Stomach smooth muscle (tissue), 2 donors: ENCODE data around the gene TBC1D5.
"Not testable (repeated sequence)": the region's sequence is repeated elsewhere in the genome, so short reads cannot be mapped to it uniquely, and the experiment has no call there.

ENCODE experiments used
- H3K27ac ChIP-seq: one replicate; pipeline ENCODE4 v1.7.0; 2013; ENCODE audit warnings: mild to moderate bottlenecking, low read length, inconsistent platforms
- H3K27me3 ChIP-seq, 2 donors: one replicate each; pipeline ENCODE4 v1.7.0; 2013; ENCODE audit warnings: low read length in 2 of 2; ENCODE audit not compliant: insufficient read depth in 2 of 2, control insufficient read depth in 1 of 2
- H3K36me3 ChIP-seq, 2 donors: one replicate each; pipeline ENCODE4 v1.7.0; 2013; ENCODE audit warnings: low read length in 2 of 2; ENCODE audit not compliant: control insufficient read depth in 2 of 2, insufficient read depth in 2 of 2
- H3K4me1 ChIP-seq: one replicate; pipeline ENCODE4 v1.7.0; 2013; ENCODE audit warnings: low read length; ENCODE audit not compliant: control insufficient read depth, insufficient read depth
- H3K4me3 ChIP-seq, 2 donors: one replicate each; pipeline ENCODE4 v1.7.0; 2013; ENCODE audit warnings: low read length in 2 of 2
- H3K9ac ChIP-seq, 2 donors: one replicate each; pipeline ENCODE4 v1.7.0; 2013; ENCODE audit warnings: low read length in 2 of 2, mild to moderate bottlenecking in 1 of 2
- H3K9me3 ChIP-seq, 2 donors: one replicate each; pipeline ENCODE4 v1.7.0; 2013; ENCODE audit warnings: low read length in 2 of 2; ENCODE audit not compliant: control insufficient read depth in 2 of 2
- donor health status: healthy.
- donor health status: Pancreatic carcinoma.

Gene TBC1D5

GRCh38 chr3:17629400-17629799 is 113.0 kb downstream of the TBC1D5 start:
- no peaks in the 10 kb centered on the region for H3K9me3 ChIP-seq
- H3K36me3 ChIP-seq = no peaks in the 10 kb centered on the region
- H3K27me3 ChIP-seq = no peaks in the 10 kb centered on the region
- no peaks in the 10 kb centered on the region for H3K4me1 ChIP-seq
- no peak overlapping the region for H3K4me3 ChIP-seq
- no peak overlapping the region for H3K9ac ChIP-seq
- no peak overlapping the region for H3K27ac ChIP-seq

- Histone ChIP-seq H3K9ac (no peak overlapping the region), H3K36me3 (peaks cover 0 to 2% of the 10 kb centered on the region in 2 donors), H3K27me3 (no peaks in the 10 kb centered on the region), H3K4me3 (no peak overlapping the region), H3K9me3 (no peaks in the 10 kb centered on the region), H3K27ac (no peak overlapping the region), H3K4me1 (no peaks in the 10 kb centered on the region)
Measured at GRCh38 chr3:17626395-17626794, 116.0 kb downstream of the TBC1D5 start.

- no peaks in the 10 kb centered on the region for H3K4me1 ChIP-seq
- no peak overlapping the region for H3K9ac ChIP-seq
- no peak overlapping the region for H3K27ac ChIP-seq
- H3K4me3 ChIP-seq = no peak overlapping the region
- H3K9me3 ChIP-seq = no peaks in the 10 kb centered on the region
- no peaks in the 10 kb centered on the region for H3K27me3 ChIP-seq
- peaks cover 0 to 2% of the 10 kb centered on the region in 2 donors for H3K36me3 ChIP-seq
Measured at GRCh38 chr3:17625133-17625532, 117.3 kb downstream of the TBC1D5 start.

GRCh38 chr3:17623464-17623863 is 119.0 kb downstream of the TBC1D5 start:
- no peak overlapping the region for H3K4me3 ChIP-seq
- no peaks in the 10 kb centered on the region for H3K9me3 ChIP-seq
- H3K27ac ChIP-seq = no peak overlapping the region
- H3K36me3 ChIP-seq = peaks cover under 1 to 2% of the 10 kb centered on the region in 2 donors
- no peak overlapping the region for H3K9ac ChIP-seq
- H3K4me1 ChIP-seq = no peaks in the 10 kb centered on the region
- no peaks in the 10 kb centered on the region for H3K27me3 ChIP-seq

GRCh38 chr3:17619968-17620367 is 122.5 kb downstream of the TBC1D5 start:
- Histone ChIP-seq H3K4me1 (no peaks in the 10 kb centered on the region), H3K9me3 (no peaks in the 10 kb centered on the region), H3K27ac (no peak overlapping the region)

GRCh38 chr3:17613017-17613416 is 129.4 kb downstream of the TBC1D5 start:
- not testable (repeated sequence) for H3K9me3 ChIP-seq, H3K27ac ChIP-seq, H3K9ac ChIP-seq, H3K27me3 ChIP-seq, H3K4me3 ChIP-seq, H3K36me3 ChIP-seq, H3K4me1 ChIP-seq

More at GRCh38 chr3:17619968-17620367, 122.5 kb downstream of the TBC1D5 start:
- H3K27me3 ChIP-seq = no peaks in the 10 kb centered on the region
- H3K4me3 ChIP-seq = no peak overlapping the region
- H3K9ac ChIP-seq = no peak overlapping the region
- H3K36me3 ChIP-seq = peaks cover 2% of the 10 kb centered on the region in 2 donors

- H3K4me3 ChIP-seq = no peak overlapping the region
- no peak overlapping the region for H3K27ac ChIP-seq
- no peaks in the 10 kb centered on the region for H3K27me3 ChIP-seq
- no peaks in the 10 kb centered on the region for H3K4me1 ChIP-seq
- no peaks in the 10 kb centered on the region for H3K9me3 ChIP-seq
- H3K36me3 ChIP-seq = no peaks in the 10 kb centered on the region
- H3K9ac ChIP-seq = no peak overlapping the region
Measured at GRCh38 chr3:17607905-17608304, 134.5 kb downstream of the TBC1D5 start.

- Histone ChIP-seq H3K9ac (no peak overlapping the region), H3K27ac (no peak overlapping the region), H3K9me3 (no peaks in the 10 kb centered on the region), H3K4me3 (no peak overlapping the region), H3K27me3 (no peaks in the 10 kb centered on the region), H3K36me3 (no peaks in the 10 kb centered on the region), H3K4me1 (no peaks in the 10 kb centered on the region)
Measured at GRCh38 chr3:17605934-17606333, 136.5 kb downstream of the TBC1D5 start.

- no peaks in the 10 kb centered on the region for H3K27me3 ChIP-seq
- no peak overlapping the region for H3K9ac ChIP-seq
- no peaks in the 10 kb centered on the region for H3K9me3 ChIP-seq
- no peak overlapping the region for H3K27ac ChIP-seq
- H3K4me1 ChIP-seq = no peaks in the 10 kb centered on the region
- no peaks in the 10 kb centered on the region for H3K36me3 ChIP-seq
- no peak overlapping the region for H3K4me3 ChIP-seq
Measured at GRCh38 chr3:17605032-17605431, 137.4 kb downstream of the TBC1D5 start.

GRCh38 chr3:17602126-17602525 is 140.3 kb downstream of the TBC1D5 start:
- Histone ChIP-seq H3K36me3 (no peaks in the 10 kb centered on the region), H3K27ac (no peak overlapping the region), H3K9me3 (peaks cover 0 to 7% of the 10 kb centered on the region in 2 donors), H3K9ac (no peak overlapping the region), H3K27me3 (no peaks in the 10 kb centered on the region), H3K4me3 (no peak overlapping the region), H3K4me1 (no peaks in the 10 kb centered on the region)

GRCh38 chr3:17592956-17593355 is 149.5 kb downstream of the TBC1D5 start:
- H3K9me3 ChIP-seq = peaks cover 4 to 8% of the 10 kb centered on the region in 2 donors
- H3K36me3 ChIP-seq = no peaks in the 10 kb centered on the region
- H3K9ac ChIP-seq = no peak overlapping the region
- H3K27ac ChIP-seq = no peak overlapping the region
- H3K4me3 ChIP-seq = no peak overlapping the region
- H3K4me1 ChIP-seq = no peaks in the 10 kb centered on the region
- H3K27me3 ChIP-seq = no peaks in the 10 kb centered on the region
